ENCODE results near the gene COTL1. TPM values are rescaled to one million over a fixed set of nuclear protein-coding genes. Genes with fewer than 3 reads are reported as not detected.

Gene COTL1
- total RNA-seq, 2 donors from 2014 or later, result 79.1 to 138 TPM

DNA sequence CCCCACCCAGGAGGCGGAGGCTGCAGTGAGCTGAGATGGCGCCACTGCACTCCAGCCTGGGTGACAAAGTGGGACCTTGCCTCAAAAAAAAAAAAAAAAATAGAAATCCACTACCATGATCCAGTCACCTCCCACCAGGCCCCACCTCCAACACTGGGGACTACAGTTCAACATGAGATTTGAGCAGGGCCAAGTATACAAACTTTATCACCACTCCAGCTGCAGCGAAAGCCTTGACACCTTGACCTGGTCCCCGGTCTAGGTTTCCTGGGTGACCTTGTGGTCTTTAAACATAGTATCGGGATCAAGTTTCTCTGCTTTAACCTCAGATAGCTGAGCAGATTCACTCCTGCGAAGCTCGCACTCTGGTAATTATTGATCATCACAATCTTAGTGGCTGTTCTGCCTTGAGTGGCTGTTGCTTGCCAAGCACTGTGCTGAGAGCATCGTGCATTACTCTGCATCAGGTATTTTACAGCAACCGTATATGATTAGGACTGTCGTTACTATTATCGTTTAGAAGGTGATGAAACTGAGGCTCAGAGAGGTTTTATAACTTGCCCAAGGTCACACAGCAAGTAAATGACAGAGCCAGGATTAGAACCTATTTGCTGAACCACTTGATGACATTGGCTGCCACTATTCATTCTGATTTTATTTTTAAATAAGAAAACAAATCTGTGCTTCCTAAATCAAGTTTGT lies 63.1 kb downstream of the COTL1 start:
- DNase-seq, result no peak
- H3K4me1 ChIP-seq, result peaks cover 3% of the 10 kb centered on the region

DNA sequence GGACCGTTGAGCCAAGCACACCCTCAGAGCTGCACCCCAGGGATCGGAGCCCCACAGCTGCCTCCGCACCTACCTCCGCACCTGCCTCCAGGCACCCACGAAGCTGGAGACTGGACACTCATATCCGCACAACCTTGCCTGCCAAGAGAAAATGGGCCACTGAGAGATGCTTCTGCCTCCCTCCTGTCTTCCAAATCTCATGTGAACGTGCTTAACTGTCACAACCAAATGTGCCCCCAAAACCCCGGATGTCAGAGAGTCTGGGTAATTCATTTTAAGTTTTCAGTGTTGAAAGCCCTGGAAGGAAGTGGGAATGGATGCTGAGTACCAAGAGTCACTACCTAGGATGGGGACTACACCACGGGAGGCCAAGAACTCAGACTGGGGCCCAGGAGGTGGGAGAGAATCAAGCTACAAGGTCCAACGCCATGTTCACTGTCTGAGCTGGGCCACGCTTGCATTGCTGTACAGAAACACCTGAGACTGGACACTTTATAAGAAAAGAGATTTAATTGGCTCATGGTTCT lies 63.9 kb downstream of the COTL1 start:
- Histone ChIP-seq H3K27me3 (no peaks in the 10 kb centered on the region), H3K4me3 (no peak overlapping the region), H3K27ac (no peak overlapping the region), H3K4me1 (no peaks in the 10 kb centered on the region), H3K9ac (ENCODE audit: low read depth in 2 of 2, low read length in 2 of 2) (peak overlapping the region in 1 of 2 donors; percentile 35), H3K9me3 (no peaks in the 10 kb centered on the region), H3K36me3 (no peaks in the 10 kb centered on the region)
- intact Hi-C loops (cut with DNase I), result no loop called here
- TF ChIP-seq, protein P1, sequence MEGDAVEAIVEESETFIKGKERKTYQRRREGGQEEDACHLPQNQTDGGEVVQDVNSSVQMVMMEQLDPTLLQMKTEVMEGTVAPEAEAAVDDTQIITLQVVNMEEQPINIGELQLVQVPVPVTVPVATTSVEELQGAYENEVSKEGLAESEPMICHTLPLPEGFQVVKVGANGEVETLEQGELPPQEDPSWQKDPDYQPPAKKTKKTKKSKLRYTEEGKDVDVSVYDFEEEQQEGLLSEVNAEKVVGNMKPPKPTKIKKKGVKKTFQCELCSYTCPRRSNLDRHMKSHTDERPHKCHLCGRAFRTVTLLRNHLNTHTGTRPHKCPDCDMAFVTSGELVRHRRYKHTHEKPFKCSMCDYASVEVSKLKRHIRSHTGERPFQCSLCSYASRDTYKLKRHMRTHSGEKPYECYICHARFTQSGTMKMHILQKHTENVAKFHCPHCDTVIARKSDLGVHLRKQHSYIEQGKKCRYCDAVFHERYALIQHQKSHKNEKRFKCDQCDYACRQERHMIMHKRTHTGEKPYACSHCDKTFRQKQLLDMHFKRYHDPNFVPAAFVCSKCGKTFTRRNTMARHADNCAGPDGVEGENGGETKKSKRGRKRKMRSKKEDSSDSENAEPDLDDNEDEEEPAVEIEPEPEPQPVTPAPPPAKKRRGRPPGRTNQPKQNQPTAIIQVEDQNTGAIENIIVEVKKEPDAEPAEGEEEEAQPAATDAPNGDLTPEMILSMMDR (IDR thresholded peaks at IDR 0.05), result no peak
- DNase-seq, result no peak

More for the DNA sequence above, 63.1 kb downstream of the COTL1 start:
- H3K27ac ChIP-seq, result no peak overlapping the region
- no peaks in the 10 kb centered on the region for H3K27me3 ChIP-seq
- TF ChIP-seq, protein P1 (IDR thresholded peaks at IDR 0.05), result no peak
- no peak overlapping the region for H3K4me3 ChIP-seq
- intact Hi-C loops (cut with DNase I), result no loop called here
- no peaks in the 10 kb centered on the region for H3K36me3 ChIP-seq
- H3K9ac ChIP-seq (ENCODE audit: low read depth in 2 of 2, low read length in 2 of 2), result no peak overlapping the region
- H3K9me3 ChIP-seq, result no peaks in the 10 kb centered on the region

DNA sequence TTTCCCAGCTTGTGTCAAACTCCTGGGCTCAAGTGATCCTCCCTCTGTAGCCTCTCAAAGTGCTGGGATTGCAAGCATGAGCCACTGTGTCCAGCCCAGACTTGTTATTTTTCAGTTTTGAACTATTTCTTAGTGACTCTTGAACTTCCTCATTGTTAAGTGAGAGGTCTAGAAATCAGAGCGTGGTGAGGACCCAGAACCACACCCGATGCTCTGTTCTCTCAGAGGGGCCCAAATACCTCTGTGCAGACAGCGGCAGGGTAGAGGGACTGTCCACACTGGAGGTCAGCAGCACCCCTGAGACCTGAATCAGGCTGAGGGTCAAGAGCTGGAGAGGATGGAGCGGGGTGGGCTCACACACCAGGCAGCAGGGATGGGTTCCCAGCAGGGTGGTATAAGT lies 65.7 kb downstream of the COTL1 start:
- intact Hi-C loops (cut with DNase I), result no loop called here
- no peaks in the 10 kb centered on the region for H3K36me3 ChIP-seq
- H3K9me3 ChIP-seq, result no peaks in the 10 kb centered on the region
- H3K27me3 ChIP-seq, result no peaks in the 10 kb centered on the region
- DNase-seq, result no peak
- no peaks in the 10 kb centered on the region for H3K4me1 ChIP-seq
- no peak overlapping the region for H3K4me3 ChIP-seq
- TF ChIP-seq, protein P1 (IDR thresholded peaks at IDR 0.05), result no peak
- H3K27ac ChIP-seq, result no peak overlapping the region
- H3K9ac ChIP-seq (ENCODE audit: low read depth in 2 of 2, low read length in 2 of 2), result peak overlapping the region in 1 of 2 donors; percentile 50

DNA sequence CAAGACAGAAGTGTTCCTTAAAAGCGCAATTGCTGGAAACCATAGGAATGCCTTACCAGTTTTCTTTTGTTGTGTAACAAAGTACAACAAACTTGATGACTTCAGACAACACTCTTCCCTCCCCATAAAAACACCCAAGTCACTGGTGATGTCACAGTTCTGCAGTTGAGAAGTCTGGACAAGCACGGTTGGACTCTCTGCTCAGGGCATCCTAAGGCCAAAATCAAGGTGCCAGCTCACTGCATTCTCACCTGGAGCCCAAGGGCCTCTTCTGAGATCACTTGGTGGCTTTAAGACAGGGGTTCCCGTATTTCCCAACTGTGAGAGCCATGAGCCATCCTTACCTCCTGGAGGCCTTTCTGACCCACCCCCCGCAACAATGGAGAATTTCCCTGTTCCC lies 67.8 kb downstream of the COTL1 start:
- intact Hi-C loops (cut with DNase I), result no loop called here
- no peak overlapping the region for H3K4me3 ChIP-seq
- no peak overlapping the region for H3K9ac ChIP-seq (ENCODE audit: low read depth in 2 of 2, low read length in 2 of 2)
- H3K27me3 ChIP-seq, result no peaks in the 10 kb centered on the region
- no peak overlapping the region for H3K27ac ChIP-seq
- H3K9me3 ChIP-seq, result no peaks in the 10 kb centered on the region
- TF ChIP-seq, protein P1 (IDR thresholded peaks at IDR 0.05), result no peak
- no peak for DNase-seq
- H3K4me1 ChIP-seq, result no peaks in the 10 kb centered on the region
- no peaks in the 10 kb centered on the region for H3K36me3 ChIP-seq

DNA sequence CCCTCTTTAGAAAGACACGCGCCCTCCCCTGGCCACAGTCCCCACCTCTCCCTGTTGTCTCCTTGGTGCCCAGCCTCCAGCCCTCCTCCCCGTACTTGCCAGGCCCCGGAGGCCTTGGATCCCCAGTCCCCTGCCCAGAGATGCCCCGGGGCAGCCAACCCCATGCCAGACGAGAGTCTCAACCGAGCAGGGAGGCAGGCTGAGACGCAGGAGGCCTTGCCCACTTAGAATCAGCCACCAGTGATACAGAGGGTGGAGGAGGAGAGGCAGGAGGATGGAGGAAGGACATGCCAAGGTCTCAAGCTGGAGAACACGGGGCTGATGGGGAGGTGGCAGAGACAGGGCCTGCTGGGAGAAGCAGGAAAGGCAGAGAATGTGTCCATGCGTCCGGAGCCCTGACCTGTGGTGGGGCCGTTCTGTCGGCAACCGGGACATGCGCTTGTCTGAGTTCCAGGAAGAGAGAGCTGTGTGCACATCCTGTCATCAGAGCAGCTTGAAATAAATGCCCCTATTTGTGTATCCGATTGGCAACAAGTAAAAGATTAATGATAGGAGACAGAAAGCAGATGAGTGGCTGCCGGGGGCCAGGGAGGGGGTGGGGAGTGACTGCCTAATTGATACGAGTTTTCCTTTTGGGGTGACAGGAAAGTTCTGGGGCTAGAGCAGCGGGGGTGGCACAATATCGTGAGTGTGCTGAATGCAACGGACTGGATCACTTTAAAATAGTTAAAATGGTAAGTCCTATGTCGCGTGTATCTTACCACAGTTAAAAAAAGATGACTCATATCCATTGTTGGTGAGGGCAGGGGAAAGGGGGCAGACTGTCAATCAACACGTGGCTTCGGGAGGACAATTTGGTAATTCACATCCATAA lies 68.7 kb downstream of the COTL1 start:
- intact Hi-C loops (cut with DNase I), result no loop called here
- no peak overlapping the region for H3K4me3 ChIP-seq
- no peak for DNase-seq
- H3K9me3 ChIP-seq, result no peaks in the 10 kb centered on the region
- H3K4me1 ChIP-seq, result peaks cover 4% of the 10 kb centered on the region
- no peaks in the 10 kb centered on the region for H3K27me3 ChIP-seq
- H3K9ac ChIP-seq (ENCODE audit: low read depth in 2 of 2, low read length in 2 of 2), result peak overlapping the region in 1 of 2 donors; percentile 34
- no peaks in the 10 kb centered on the region for H3K36me3 ChIP-seq
- H3K27ac ChIP-seq, result no peak overlapping the region
- TF ChIP-seq, protein P1 (IDR thresholded peaks at IDR 0.05), result no peak
